MM.1S (cell line): ENCODE results near the gene SLC25A39.
"Not testable (repeated sequence)": the region's sequence is repeated elsewhere in the genome, so short reads cannot be mapped to it uniquely, and the experiment has no call there.

ENCODE experiments used
- EZH2phosphoT487 ChIP-seq: fragments of 300-600 bp; sonication (generic); IDR thresholded peaks from 2 replicates; pipeline ENCODE4 v1.6.1; 2018; ENCODE audit warnings: antibody characterized with exemption, low read length
- TF ChIP-seq, protein P1 (sequence below): fragments of 300-600 bp; sonication (generic); IDR thresholded peaks from 2 replicates; pipeline ENCODE4 v1.5.1; 2016; ENCODE audit warnings: antibody characterized with exemption, low read length, mixed read lengths

DNA sequence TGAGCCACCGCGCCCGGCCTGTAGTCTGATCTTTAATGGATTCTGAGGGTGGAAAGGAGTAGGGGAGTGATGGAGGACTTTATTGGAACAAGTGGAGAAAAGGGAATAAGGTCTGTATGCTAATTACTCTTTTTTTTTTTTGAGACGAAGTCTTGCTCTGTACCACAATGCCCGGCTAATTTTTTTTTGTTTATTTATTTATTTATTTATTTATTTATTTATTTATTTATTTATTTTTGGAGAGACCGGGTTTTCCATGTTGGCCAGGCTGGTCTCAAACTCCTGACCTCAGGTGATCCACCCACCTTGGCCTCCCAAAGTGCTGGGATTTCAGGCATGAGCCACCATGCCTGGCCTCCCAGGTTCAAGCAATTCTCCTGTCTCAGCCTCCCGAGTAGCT is 4.9 kb upstream of the SLC25A39 start:
- TF ChIP-seq, protein P1, sequence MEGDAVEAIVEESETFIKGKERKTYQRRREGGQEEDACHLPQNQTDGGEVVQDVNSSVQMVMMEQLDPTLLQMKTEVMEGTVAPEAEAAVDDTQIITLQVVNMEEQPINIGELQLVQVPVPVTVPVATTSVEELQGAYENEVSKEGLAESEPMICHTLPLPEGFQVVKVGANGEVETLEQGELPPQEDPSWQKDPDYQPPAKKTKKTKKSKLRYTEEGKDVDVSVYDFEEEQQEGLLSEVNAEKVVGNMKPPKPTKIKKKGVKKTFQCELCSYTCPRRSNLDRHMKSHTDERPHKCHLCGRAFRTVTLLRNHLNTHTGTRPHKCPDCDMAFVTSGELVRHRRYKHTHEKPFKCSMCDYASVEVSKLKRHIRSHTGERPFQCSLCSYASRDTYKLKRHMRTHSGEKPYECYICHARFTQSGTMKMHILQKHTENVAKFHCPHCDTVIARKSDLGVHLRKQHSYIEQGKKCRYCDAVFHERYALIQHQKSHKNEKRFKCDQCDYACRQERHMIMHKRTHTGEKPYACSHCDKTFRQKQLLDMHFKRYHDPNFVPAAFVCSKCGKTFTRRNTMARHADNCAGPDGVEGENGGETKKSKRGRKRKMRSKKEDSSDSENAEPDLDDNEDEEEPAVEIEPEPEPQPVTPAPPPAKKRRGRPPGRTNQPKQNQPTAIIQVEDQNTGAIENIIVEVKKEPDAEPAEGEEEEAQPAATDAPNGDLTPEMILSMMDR = not testable (repeated sequence)
- TF ChIP-seq EZH2phosphoT487 = not testable (repeated sequence)
